Trophoblast cell (in vitro differentiated cells and primary cell): ENCODE results near the gene ARHGEF10L.

Experiments
- DNase-seq, 2 donors: peaks; one replicate each; pipeline ENCODE4 v3.0.0-alpha.2; 2016
- H2AFZ ChIP-seq: 2 replicates; pipeline ENCODE4 v1.6.1; 2013; ENCODE audit warnings: low read length, moderate library complexity, mild to moderate bottlenecking; ENCODE audit not compliant: insufficient read depth, poor library complexity
- H2AK5ac ChIP-seq: 2 replicates; pipeline ENCODE4 v1.6.1; 2013; ENCODE audit warnings: mild to moderate bottlenecking, low read length
- H2BK120ac ChIP-seq: 2 replicates; pipeline ENCODE4 v1.6.1; 2013; ENCODE audit warnings: low read length, mild to moderate bottlenecking, moderate library complexity; ENCODE audit not compliant: insufficient read depth, poor library complexity
- H2BK12ac ChIP-seq: 2 replicates; pipeline ENCODE4 v1.6.1; 2013; ENCODE audit warnings: mild to moderate bottlenecking, low read length, moderate library complexity
- H2BK5ac ChIP-seq: 2 replicates; pipeline ENCODE4 v1.6.1; 2013; ENCODE audit warnings: low read length, low read depth, moderate library complexity, mild to moderate bottlenecking; ENCODE audit not compliant: poor library complexity
- H3K14ac ChIP-seq: 2 replicates; pipeline ENCODE4 v1.6.1; 2013; ENCODE audit warnings: mild to moderate bottlenecking, low read length
- H3K18ac ChIP-seq: 2 replicates; pipeline ENCODE4 v1.6.1; 2013; ENCODE audit warnings: mild to moderate bottlenecking, low read length
- H3K23ac ChIP-seq: 2 replicates; pipeline ENCODE4 v1.6.1; 2013; ENCODE audit warnings: low read length
- H3K27ac ChIP-seq: 2 replicates; pipeline ENCODE4 v1.5.1; 2013; ENCODE audit warnings: low read depth, mild to moderate bottlenecking, inconsistent platforms, low read length, moderate library complexity
- H3K27me3 ChIP-seq: 2 replicates; pipeline ENCODE4 v1.6.1; 2013; ENCODE audit warnings: inconsistent platforms, mild to moderate bottlenecking, low read length, moderate library complexity; ENCODE audit not compliant: insufficient read depth
- H3K36me3 ChIP-seq, 2 experiments: 1 replicate in 1 of 2; 2 replicates in 1 of 2; pipeline ENCODE4 v1.6.1; 2013; ENCODE audit warnings: low read length in 2 of 2, mild to moderate bottlenecking in 2 of 2, moderate library complexity in 1 of 2; ENCODE audit not compliant: insufficient read depth in 2 of 2, control insufficient read depth in 1 of 2
- H3K4ac ChIP-seq: 2 replicates; pipeline ENCODE4 v1.6.1; 2013; ENCODE audit warnings: low read depth, mild to moderate bottlenecking, low read length, moderate library complexity
- H3K4me1 ChIP-seq, 2 experiments: 1 replicate in 1 of 2; 2 replicates in 1 of 2; pipeline ENCODE4 v1.6.1; 2013; ENCODE audit warnings: low read length in 2 of 2, mild to moderate bottlenecking in 2 of 2, moderate library complexity in 1 of 2; ENCODE audit not compliant: insufficient read depth in 2 of 2, control insufficient read depth in 1 of 2
- H3K4me2 ChIP-seq: 2 replicates; pipeline ENCODE4 v1.6.1; 2013; ENCODE audit warnings: inconsistent platforms, mild to moderate bottlenecking, low read length, moderate library complexity
- H3K4me3 ChIP-seq: 2 replicates; pipeline ENCODE4 v1.5.1; 2013; ENCODE audit warnings: mild to moderate bottlenecking, low read depth, low read length, inconsistent platforms
- H3K79me1 ChIP-seq: one replicate; pipeline ENCODE4 v1.6.1; 2013; ENCODE audit warnings: low read length
- H3K79me2 ChIP-seq: 2 replicates; pipeline ENCODE4 v1.6.1; 2013; ENCODE audit warnings: low read length, mild to moderate bottlenecking; ENCODE audit not compliant: control insufficient read depth, insufficient read depth, poor library complexity
- H3K9ac ChIP-seq: 2 replicates; pipeline ENCODE4 v1.6.1; 2013; ENCODE audit warnings: mild to moderate bottlenecking, low read length
- H3K9me3 ChIP-seq: 2 replicates; pipeline ENCODE4 v1.6.1; 2013; ENCODE audit warnings: low read depth, mild to moderate bottlenecking, control low read depth, inconsistent platforms, low read length; ENCODE audit not compliant: insufficient read depth
- H4K12ac ChIP-seq: 2 replicates; pipeline ENCODE4 v1.6.1; 2013; ENCODE audit warnings: low read depth, mild to moderate bottlenecking, low read length, moderate library complexity
- H4K8ac ChIP-seq: 2 replicates; pipeline ENCODE4 v1.6.1; 2013; ENCODE audit warnings: low read depth, mild to moderate bottlenecking, low read length, moderate library complexity
- H4K91ac ChIP-seq: one replicate; pipeline ENCODE4 v1.6.1; 2013; ENCODE audit warnings: low read depth, mild to moderate bottlenecking, low read length, moderate library complexity
- WGBS: extraction: QIAGEN DNeasy Blood & Tissue Kit; methylation state at CpG from one replicate; pipeline ENCODE4 v1.1.7; 2013; ENCODE audit warnings: missing lambda C conversion rate; ENCODE audit not compliant: insufficient read length, insufficient coverage; ENCODE audit errors: extremely low coverage; 5-methylcytosine and 5-hydroxymethylcytosine counted together

ARHGEF10L gene

DNA sequence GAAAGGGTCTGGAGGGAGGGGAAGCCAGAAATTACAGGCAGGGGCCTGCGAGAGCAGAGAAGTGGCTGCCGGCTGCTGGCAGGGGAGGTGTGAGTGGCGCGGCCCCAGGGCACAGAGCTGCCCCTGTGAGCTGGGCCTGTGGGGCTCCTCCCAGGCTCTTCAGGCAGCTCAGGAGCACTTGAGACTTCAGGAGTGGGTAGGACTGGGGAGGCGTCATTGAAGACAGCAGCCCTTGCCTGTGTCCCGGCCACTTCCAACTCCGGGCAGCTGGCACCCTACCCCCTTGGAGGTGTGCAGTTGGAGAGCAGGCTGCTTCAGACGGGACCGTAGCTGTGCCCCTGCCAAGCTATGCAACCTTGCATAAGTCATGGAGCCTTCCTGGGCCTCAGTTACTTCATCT is 128.1 kb downstream of the ARHGEF10L start:
- Histone ChIP-seq H3K27me3 (no peaks in the 10 kb centered on the region), H3K23ac (no peak overlapping the region)
- no CpG with 5 or more reads among the region's 9 CpGs for WGBS

GRCh38 chr1:17668195-17668594 is 128.7 kb downstream of the ARHGEF10L start:
- Histone ChIP-seq H3K9ac (no peak overlapping the region), H3K23ac (no peak overlapping the region), H4K12ac (no peak overlapping the region), H3K27me3 (no peaks in the 10 kb centered on the region), H2BK12ac (no peak overlapping the region), H3K36me3 (peaks cover 38 to 39% of the 10 kb centered on the region in 2 experiments), H3K27ac (no peak overlapping the region), H3K18ac (no peak overlapping the region), H3K4me2 (no peak overlapping the region), H3K4me3 (no peak overlapping the region), H3K79me2 (no peaks in the 10 kb centered on the region), H4K91ac (no peak overlapping the region), H3K4me1 (no peaks in the 10 kb centered on the region), H4K8ac (no peak overlapping the region), H2AFZ (no peak overlapping the region), H3K9me3 (peaks cover 2% of the 10 kb centered on the region), H3K14ac (no peak overlapping the region), H3K4ac (no peak overlapping the region), H2AK5ac (no peak overlapping the region), H3K79me1 (no peaks in the 10 kb centered on the region), H2BK5ac (no peak overlapping the region), H2BK120ac (no peak overlapping the region)
- no CpG with 5 or more reads among the region's 12 CpGs for WGBS
- no peak for DNase-seq

More for the DNA sequence above, 128.1 kb downstream of the ARHGEF10L start:
- peaks cover 40 to 43% of the 10 kb centered on the region in 2 experiments for H3K36me3 ChIP-seq
- no peaks in the 10 kb centered on the region for H3K79me1 ChIP-seq
- H2BK12ac ChIP-seq, result no peak overlapping the region
- H3K27ac ChIP-seq, result no peak overlapping the region
- no peak overlapping the region for H3K4me2 ChIP-seq
- H3K14ac ChIP-seq, result no peak overlapping the region
- no peak overlapping the region for H4K12ac ChIP-seq
- no peak overlapping the region for H2AK5ac ChIP-seq
- no peaks in the 10 kb centered on the region for H3K79me2 ChIP-seq
- H2BK5ac ChIP-seq, result no peak overlapping the region
- no peak overlapping the region for H3K4me3 ChIP-seq
- H2AFZ ChIP-seq, result no peak overlapping the region
- peaks cover 2% of the 10 kb centered on the region for H3K9me3 ChIP-seq
- no peak overlapping the region for H2BK120ac ChIP-seq
- no peak overlapping the region for H3K4ac ChIP-seq
- no peak overlapping the region for H3K9ac ChIP-seq
- no peaks in the 10 kb centered on the region for H3K4me1 ChIP-seq
- no peak for DNase-seq
- H4K8ac ChIP-seq, result no peak overlapping the region
- no peak overlapping the region for H3K18ac ChIP-seq
- no peak overlapping the region for H4K91ac ChIP-seq

- Histone ChIP-seq H3K14ac (no peak overlapping the region), H2BK12ac (no peak overlapping the region), H3K36me3 (peaks cover 38 to 39% of the 10 kb centered on the region in 2 experiments), H3K27me3 (no peaks in the 10 kb centered on the region), H2AK5ac (no peak overlapping the region), H4K8ac (no peak overlapping the region), H3K79me2 (no peaks in the 10 kb centered on the region), H3K23ac (no peak overlapping the region), H3K18ac (no peak overlapping the region), H2BK5ac (no peak overlapping the region), H4K12ac (no peak overlapping the region), H3K4me1 (no peaks in the 10 kb centered on the region), H3K9me3 (peaks cover 2% of the 10 kb centered on the region), H2BK120ac (no peak overlapping the region), H3K4me3 (no peak overlapping the region), H3K79me1 (no peaks in the 10 kb centered on the region), H3K4me2 (no peak overlapping the region), H3K4ac (no peak overlapping the region), H2AFZ (no peak overlapping the region), H4K91ac (no peak overlapping the region), H3K9ac (no peak overlapping the region), H3K27ac (no peak overlapping the region)
- no CpG with 5 or more reads among the region's 20 CpGs for WGBS
- DNase-seq, result no peak
Observed at GRCh38 chr1:17668624-17669175, 129.2 kb downstream of the ARHGEF10L start.

- Histone ChIP-seq H2BK120ac (no peak overlapping the region), H3K14ac (no peak overlapping the region), H3K36me3 (peaks cover 36 to 37% of the 10 kb centered on the region in 2 experiments), H4K91ac (no peak overlapping the region), H4K12ac (no peak overlapping the region), H3K27ac (no peak overlapping the region), H3K79me2 (no peaks in the 10 kb centered on the region), H3K79me1 (no peaks in the 10 kb centered on the region), H3K18ac (no peak overlapping the region), H3K4me3 (no peak overlapping the region), H4K8ac (no peak overlapping the region), H3K23ac (no peak overlapping the region), H3K4me2 (no peak overlapping the region), H2AFZ (no peak overlapping the region), H3K9ac (no peak overlapping the region), H2BK5ac (no peak overlapping the region), H3K27me3 (no peaks in the 10 kb centered on the region), H2BK12ac (no peak overlapping the region), H3K4me1 (no peaks in the 10 kb centered on the region), H3K4ac (no peak overlapping the region), H3K9me3 (peaks cover 2% of the 10 kb centered on the region), H2AK5ac (no peak overlapping the region)
- DNase-seq, result no peak
- WGBS, result no CpG with 5 or more reads among the region's 9 CpGs
Observed at GRCh38 chr1:17669305-17669704, 129.8 kb downstream of the ARHGEF10L start.
